ENCODE measurements around the gene CHRFAM7A.
"Not testable (repeated sequence)": the region's sequence is repeated elsewhere in the genome, so short reads cannot be mapped to it uniquely, and the experiment has no call there.

The CHRFAM7A gene

DNA sequence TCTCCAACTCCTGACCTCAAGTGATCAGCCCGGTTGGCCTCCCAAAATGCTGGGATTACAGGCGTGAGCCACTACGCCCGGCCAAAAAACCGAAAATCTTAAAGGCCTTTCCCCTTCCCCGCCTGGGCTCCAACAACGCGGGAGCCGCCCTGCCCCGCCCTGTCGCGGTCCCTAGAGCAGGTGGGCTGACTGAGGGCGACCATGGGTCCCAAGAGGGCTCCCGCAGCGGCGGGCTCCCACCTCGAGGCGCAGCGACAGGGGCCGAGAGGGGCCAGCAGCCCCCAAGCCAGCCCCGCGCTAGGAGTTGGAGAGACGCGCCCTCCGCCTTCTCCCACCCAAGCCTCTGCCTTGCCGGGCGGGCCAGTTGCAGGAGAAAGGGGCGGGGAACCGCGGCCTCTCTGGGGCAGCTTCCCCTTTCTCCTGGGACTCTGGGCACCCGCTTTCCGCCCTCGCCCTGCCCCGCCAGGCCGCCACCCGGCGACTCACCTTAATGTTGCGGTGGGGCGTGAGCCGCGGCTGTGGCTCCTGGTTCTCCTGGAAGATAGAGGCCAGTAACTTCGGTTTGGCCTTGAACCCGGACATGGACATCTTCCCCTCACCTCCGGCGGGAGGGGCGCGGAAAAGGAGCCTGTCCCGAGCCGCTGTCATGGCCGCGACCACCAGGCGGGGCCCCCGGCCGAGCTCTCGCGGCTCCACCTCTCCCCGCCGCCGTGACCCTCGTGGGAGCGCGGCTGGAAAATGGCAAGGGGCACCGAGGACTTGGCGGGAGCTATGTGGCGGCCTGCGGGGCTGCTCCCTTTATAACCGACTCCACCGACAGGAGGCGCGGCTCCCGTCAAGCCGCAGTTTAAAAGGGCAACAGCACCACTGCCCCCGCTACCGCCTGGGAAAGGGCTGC is at the start of gene CHRFAM7A:
Gene CHRFAM7A (minus strand): TSS at position 775 of the 898 bp plus-strand sequence. CDS start 10,189 bp downstream, outside the sequence.
- H3K4me3 ChIP-seq (ENCODE audit: low read length); H4K20me1 ChIP-seq (ENCODE audit: control insufficient read depth, insufficient read depth, low read depth, low read length); H3K79me2 ChIP-seq (ENCODE audit: control insufficient read depth, low read length); H3K4me1 ChIP-seq (ENCODE audit: control insufficient read depth, low read length); H3K27ac ChIP-seq (ENCODE audit: low read depth, low read length); H3K4me2 ChIP-seq (ENCODE audit: low read length); H3K27me3 ChIP-seq (ENCODE audit: control insufficient read depth, low read length); H3K36me3 ChIP-seq (ENCODE audit: control insufficient read depth, low read length); H3K9me2 ChIP-seq (replicated peaks; ENCODE audit: control insufficient read depth, low read length); H3K9me3 ChIP-seq (ENCODE audit: control insufficient read depth, insufficient read depth, low read length); H3F3A ChIP-seq (ENCODE audit: control insufficient read depth, insufficient read depth): not testable (repeated sequence)

GRCh38 chr15:30438348-30438747 is 45.0 kb upstream of the CHRFAM7A start:
- H3K4me3 ChIP-seq (ENCODE audit: low read length); H3K9me3 ChIP-seq (ENCODE audit: control insufficient read depth, insufficient read depth, low read length); H3K27me3 ChIP-seq (ENCODE audit: control insufficient read depth, low read length); H4K20me1 ChIP-seq (ENCODE audit: control insufficient read depth, insufficient read depth, low read depth, low read length); H3K4me2 ChIP-seq (ENCODE audit: low read length); H3K27ac ChIP-seq (ENCODE audit: low read depth, low read length); H3K36me3 ChIP-seq (ENCODE audit: control insufficient read depth, low read length); H3K79me2 ChIP-seq (ENCODE audit: control insufficient read depth, low read length); H3F3A ChIP-seq (ENCODE audit: control insufficient read depth, insufficient read depth); H3K4me1 ChIP-seq (ENCODE audit: control insufficient read depth, low read length); H3K9me2 ChIP-seq (replicated peaks; ENCODE audit: control insufficient read depth, low read length): not testable (repeated sequence)

DNA sequence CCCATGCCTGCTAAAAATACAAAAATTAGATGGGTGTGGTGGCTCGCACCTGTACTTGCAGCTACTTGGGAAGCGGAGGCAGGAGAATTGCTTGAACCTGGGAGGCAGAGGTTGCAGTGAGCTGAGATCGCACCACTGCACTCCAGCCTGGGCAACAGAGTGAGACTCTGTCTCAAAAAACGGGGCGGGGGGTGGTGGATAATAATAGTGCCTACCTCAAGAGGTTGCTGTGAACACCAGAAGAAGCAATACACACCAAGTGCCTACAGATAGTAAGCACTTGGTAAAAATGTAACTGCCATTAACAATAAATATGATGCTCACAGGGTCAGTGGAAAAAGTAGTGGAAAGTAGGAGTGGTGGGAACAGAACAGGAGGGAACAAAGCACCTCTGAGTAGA is 42.5 kb upstream of the CHRFAM7A start:
- not testable (repeated sequence) for H3K4me3 ChIP-seq (ENCODE audit: low read length); H3K27me3 ChIP-seq (ENCODE audit: control insufficient read depth, low read length); H3K27ac ChIP-seq (ENCODE audit: low read depth, low read length); H3K36me3 ChIP-seq (ENCODE audit: control insufficient read depth, low read length); H3K79me2 ChIP-seq (ENCODE audit: control insufficient read depth, low read length); H3K9me2 ChIP-seq (replicated peaks; ENCODE audit: control insufficient read depth, low read length); H3K9me3 ChIP-seq (ENCODE audit: control insufficient read depth, insufficient read depth, low read length); H3K4me1 ChIP-seq (ENCODE audit: control insufficient read depth, low read length); H4K20me1 ChIP-seq (ENCODE audit: control insufficient read depth, insufficient read depth, low read depth, low read length); H3F3A ChIP-seq (ENCODE audit: control insufficient read depth, insufficient read depth); H3K4me2 ChIP-seq (ENCODE audit: low read length)

DNA sequence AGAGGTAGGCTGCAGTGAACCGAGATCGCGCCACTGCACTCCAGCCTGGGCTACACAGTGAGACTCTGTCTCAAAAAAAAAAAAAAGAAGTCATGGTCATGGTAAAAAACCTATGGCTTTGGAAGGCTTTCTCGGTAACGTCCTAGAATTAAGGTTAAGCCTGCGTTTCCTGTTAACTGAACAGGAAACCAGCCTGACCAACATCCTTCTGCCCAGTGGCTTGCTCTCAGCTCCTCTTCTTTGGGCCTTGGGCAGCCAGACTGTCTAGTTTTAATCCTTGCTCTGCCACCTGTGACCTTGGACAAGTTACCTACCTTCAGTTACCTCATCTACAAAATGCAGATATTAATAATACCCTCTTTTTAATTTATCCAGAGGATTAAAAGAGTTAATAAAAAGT is 27.4 kb upstream of the CHRFAM7A start:
- H3K9me3 ChIP-seq (ENCODE audit: control insufficient read depth, insufficient read depth, low read length); H3K27ac ChIP-seq (ENCODE audit: low read depth, low read length); H3K4me3 ChIP-seq (ENCODE audit: low read length); H3F3A ChIP-seq (ENCODE audit: control insufficient read depth, insufficient read depth); H3K9me2 ChIP-seq (replicated peaks; ENCODE audit: control insufficient read depth, low read length); H3K4me2 ChIP-seq (ENCODE audit: low read length); H3K36me3 ChIP-seq (ENCODE audit: control insufficient read depth, low read length); H3K4me1 ChIP-seq (ENCODE audit: control insufficient read depth, low read length); H3K27me3 ChIP-seq (ENCODE audit: control insufficient read depth, low read length); H4K20me1 ChIP-seq (ENCODE audit: control insufficient read depth, insufficient read depth, low read depth, low read length); H3K79me2 ChIP-seq (ENCODE audit: control insufficient read depth, low read length): not testable (repeated sequence)

- H3K9me2 ChIP-seq (replicated peaks; ENCODE audit: control insufficient read depth, low read length); H3K4me1 ChIP-seq (ENCODE audit: control insufficient read depth, low read length); H3K4me2 ChIP-seq (ENCODE audit: low read length); H3K79me2 ChIP-seq (ENCODE audit: control insufficient read depth, low read length); H3K27ac ChIP-seq (ENCODE audit: low read depth, low read length); H3K4me3 ChIP-seq (ENCODE audit: low read length); H3F3A ChIP-seq (ENCODE audit: control insufficient read depth, insufficient read depth); H3K27me3 ChIP-seq (ENCODE audit: control insufficient read depth, low read length); H4K20me1 ChIP-seq (ENCODE audit: control insufficient read depth, insufficient read depth, low read depth, low read length); H3K36me3 ChIP-seq (ENCODE audit: control insufficient read depth, low read length); H3K9me3 ChIP-seq (ENCODE audit: control insufficient read depth, insufficient read depth, low read length): not testable (repeated sequence)
Observed at GRCh38 chr15:30414160-30414559, 20.8 kb upstream of the CHRFAM7A start, which contains the start of gene GOLGA8R. Gene GOLGA8R, minus strand, starts transcription at chr15:30414260. Its CDS starts 98 bp downstream, at chr15:30414162.

- not testable (repeated sequence) for H3K4me3 ChIP-seq (ENCODE audit: low read length); H4K20me1 ChIP-seq (ENCODE audit: control insufficient read depth, insufficient read depth, low read depth, low read length); H3F3A ChIP-seq (ENCODE audit: control insufficient read depth, insufficient read depth)
Observed at GRCh38 chr15:30407636-30408035, 14.3 kb upstream of the CHRFAM7A start.

DNA sequence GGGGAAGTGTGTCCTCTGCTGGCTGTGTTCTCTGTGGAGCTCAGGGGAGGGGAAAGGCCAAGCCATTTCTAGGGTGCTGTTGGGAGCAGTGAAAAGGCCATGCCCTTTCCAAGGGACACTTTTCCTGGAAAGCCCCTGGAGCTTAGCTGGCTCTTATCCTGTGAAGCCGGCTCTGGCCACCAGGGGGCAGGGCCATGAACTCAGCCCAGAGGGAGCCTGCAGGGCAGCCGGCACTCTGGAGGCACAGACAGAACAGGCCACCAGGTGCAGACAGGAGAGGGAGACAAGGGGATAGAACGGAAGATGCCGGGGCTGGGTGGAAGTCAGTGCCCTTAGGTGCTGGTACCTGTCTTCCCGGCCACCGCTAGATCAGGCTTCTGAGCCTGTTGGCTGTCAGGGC is 5.6 kb upstream of the CHRFAM7A start:
- not testable (repeated sequence) for H3F3A ChIP-seq (ENCODE audit: control insufficient read depth, insufficient read depth); H3K4me3 ChIP-seq (ENCODE audit: low read length); H3K27ac ChIP-seq (ENCODE audit: low read depth, low read length); H3K36me3 ChIP-seq (ENCODE audit: control insufficient read depth, low read length); H3K9me3 ChIP-seq (ENCODE audit: control insufficient read depth, insufficient read depth, low read length); H4K20me1 ChIP-seq (ENCODE audit: control insufficient read depth, insufficient read depth, low read depth, low read length); H3K4me1 ChIP-seq (ENCODE audit: control insufficient read depth, low read length); H3K27me3 ChIP-seq (ENCODE audit: control insufficient read depth, low read length); H3K4me2 ChIP-seq (ENCODE audit: low read length); H3K79me2 ChIP-seq (ENCODE audit: control insufficient read depth, low read length); H3K9me2 ChIP-seq (replicated peaks; ENCODE audit: control insufficient read depth, low read length)

More at GRCh38 chr15:30407636-30408035, 14.3 kb upstream of the CHRFAM7A start:
- H3K9me3 ChIP-seq (ENCODE audit: control insufficient read depth, insufficient read depth, low read length); H3K9me2 ChIP-seq (replicated peaks; ENCODE audit: control insufficient read depth, low read length); H3K27me3 ChIP-seq (ENCODE audit: control insufficient read depth, low read length); H3K4me2 ChIP-seq (ENCODE audit: low read length); H3K27ac ChIP-seq (ENCODE audit: low read depth, low read length); H3K4me1 ChIP-seq (ENCODE audit: control insufficient read depth, low read length); H3K36me3 ChIP-seq (ENCODE audit: control insufficient read depth, low read length); H3K79me2 ChIP-seq (ENCODE audit: control insufficient read depth, low read length): not testable (repeated sequence)

- H3K79me2 ChIP-seq (ENCODE audit: control insufficient read depth, low read length); H3K4me1 ChIP-seq (ENCODE audit: control insufficient read depth, low read length); H3K4me2 ChIP-seq (ENCODE audit: low read length); H3F3A ChIP-seq (ENCODE audit: control insufficient read depth, insufficient read depth); H3K9me3 ChIP-seq (ENCODE audit: control insufficient read depth, insufficient read depth, low read length); H3K27me3 ChIP-seq (ENCODE audit: control insufficient read depth, low read length); H3K27ac ChIP-seq (ENCODE audit: low read depth, low read length); H3K4me3 ChIP-seq (ENCODE audit: low read length); H3K9me2 ChIP-seq (replicated peaks; ENCODE audit: control insufficient read depth, low read length); H4K20me1 ChIP-seq (ENCODE audit: control insufficient read depth, insufficient read depth, low read depth, low read length); H3K36me3 ChIP-seq (ENCODE audit: control insufficient read depth, low read length): not testable (repeated sequence)
Observed at GRCh38 chr15:30393664-30393991, 288 bp upstream of the CHRFAM7A start.

All from DOHH2 (cell line).